CD4-positive, alpha-beta memory T cell (primary cell): ENCODE data around the gene CCDC126. TPM values are rescaled to one million over a fixed set of nuclear protein-coding genes. Genes with fewer than 3 reads are reported as not detected.

Experiments used
- CTCF ChIA-PET: fragments of 350-600 bp; sonication (Branson Sonifier 250); formaldehyde crosslinking; loops from one replicate; lab custom pipeline; 2021; ENCODE audit warnings: inconsistent platforms; ENCODE audit not compliant: partially characterized antibody; lab: Charles Lee
- POLR2A ChIA-PET: fragments of 350-600 bp; sonication (Branson Sonifier 250); formaldehyde crosslinking; loops from one replicate; lab custom pipeline; 2021; ENCODE audit not compliant: partially characterized antibody; lab: Charles Lee
- DNase-seq, 5 donors: peaks; one replicate each; pipeline versions ENCODE4 v3.0.0 to v3.0.0-alpha.2; 2020 to 2022; ENCODE audit warnings: mixed read lengths in 1 of 5
- H3K27ac ChIP-seq: one replicate; pipeline ENCODE4 v1.7.0; 2013; ENCODE audit warnings: low read depth, low read length
- H3K27me3 ChIP-seq: 2 replicates; pipeline ENCODE4 v1.7.0; 2013; ENCODE audit warnings: mild to moderate bottlenecking, low read length, moderate library complexity; ENCODE audit not compliant: insufficient read depth
- H3K36me3 ChIP-seq: 2 replicates; pipeline ENCODE4 v1.7.0; 2013; ENCODE audit warnings: mild to moderate bottlenecking, low read length, moderate library complexity; ENCODE audit not compliant: insufficient read depth
- H3K4me1 ChIP-seq: 2 replicates; pipeline ENCODE4 v1.7.0; 2013; ENCODE audit warnings: mild to moderate bottlenecking, low read length, moderate library complexity; ENCODE audit not compliant: insufficient read depth
- H3K4me3 ChIP-seq, 2 donors: one replicate each; pipeline ENCODE4 v1.7.0; 2013; ENCODE audit warnings: low read length in 2 of 2, mild to moderate bottlenecking in 1 of 2
- H3K9me3 ChIP-seq, 2 donors: one replicate each; pipeline ENCODE4 v1.7.0; 2013; ENCODE audit warnings: low read length in 2 of 2, control low read depth in 1 of 2; ENCODE audit not compliant: control insufficient read depth in 1 of 2
- H3K27ac Mint-ChIP-seq, 7 donors: one replicate each; pipeline ENCODE4 v1.8.0; 2020 to 2021; ENCODE audit warnings: mixed read lengths in 7 of 7, mild to moderate bottlenecking in 6 of 7, inconsistent platforms in 3 of 7, moderate library complexity in 3 of 7
- H3K27me3 Mint-ChIP-seq, 2 donors: one replicate each; pipeline ENCODE4 v1.8.0; 2020 to 2021; ENCODE audit warnings: mixed read lengths in 2 of 2
- H3K36me3 Mint-ChIP-seq, 2 donors: one replicate each; pipeline ENCODE4 v1.8.0; 2020 to 2021; ENCODE audit warnings: mixed read lengths in 2 of 2, inconsistent platforms in 1 of 2, mild to moderate bottlenecking in 1 of 2
- H3K4me1 Mint-ChIP-seq, 4 donors: one replicate each; pipeline ENCODE4 v1.8.0; 2020 to 2021; ENCODE audit warnings: mixed read lengths in 4 of 4, mild to moderate bottlenecking in 1 of 4
- H3K4me3 Mint-ChIP-seq, 8 donors: one replicate each; pipeline ENCODE4 v1.8.0; 2020 to 2021; ENCODE audit warnings: mixed read lengths in 8 of 8, mild to moderate bottlenecking in 7 of 8, moderate library complexity in 6 of 8, inconsistent platforms in 3 of 8
- H3K9me3 Mint-ChIP-seq, 8 donors: one replicate each; pipeline ENCODE4 v1.8.0; 2020 to 2021; ENCODE audit warnings: mixed read lengths in 8 of 8, mild to moderate bottlenecking in 5 of 8, inconsistent platforms in 3 of 8, moderate library complexity in 1 of 8
- intact Hi-C: fragments of 100-400 bp; cut with micrococcal nuclease; formaldehyde crosslinking; loops from one replicate; pipeline ENCODE4 v1.15.1; 2023
- polyA plus RNA-seq, 2 donors: library from polyadenylated mRNA; unstranded; fragments of 300-500 nt; fragmentation: Illumina TruSeq; gene quantifications; one replicate each; pipeline ENCODE4 v1.2.3, GENCODE V29; 2021
- total RNA-seq, 2 experiments: library from RNA; stranded (reverse); gene quantifications; one replicate each; pipeline ENCODE4 v1.2.3, GENCODE V29; 2021

CCDC126 gene
- total and polyA plus RNA-seq, 4 experiments from 2014 or later: 11.9 to 22.0 (median 16.6) TPM

- Histone ChIP-seq H3K4me1 (peaks cover 8% of the 10 kb centered on the region), H3K9me3 (no peaks in the 10 kb centered on the region), H3K36me3 (no peaks in the 10 kb centered on the region), H3K27ac (no peak overlapping the region), H3K4me3 (no peak overlapping the region), H3K27me3 (no peaks in the 10 kb centered on the region)
- POLR2A ChIA-PET: no interaction called here
- Mint-ChIP-seq H3K9me3 (no peaks in the 10 kb centered on the region), H3K4me3 (no peak overlapping the region), H3K4me1 (peaks cover 22 to 35% (median 31%) of the 10 kb centered on the region in 4 donors), H3K27me3 (no peaks in the 10 kb centered on the region), H3K27ac (no peak overlapping the region), H3K36me3 (peaks cover 0 to 22% of the 10 kb centered on the region in 2 donors)
- intact Hi-C loops: no loop called here
- DNase-seq: no peak
- CTCF ChIA-PET: no interaction called here
These were observed 6.6 kb downstream of the CCDC126 start for GRCh38 chr7:23603632-23604295.

GRCh38 chr7:23604296-23604640, 7.1 kb downstream of the CCDC126 start:
- Mint-ChIP-seq H3K27me3 (no peaks in the 10 kb centered on the region), H3K4me1 (peaks cover 18 to 30% (median 26%) of the 10 kb centered on the region in 4 donors), H3K27ac (no peak overlapping the region), H3K36me3 (peaks cover 0 to 22% of the 10 kb centered on the region in 2 donors), H3K9me3 (no peaks in the 10 kb centered on the region), H3K4me3 (no peak overlapping the region)
- Histone ChIP-seq H3K27me3 (no peaks in the 10 kb centered on the region), H3K4me1 (peaks cover 3% of the 10 kb centered on the region), H3K4me3 (no peak overlapping the region), H3K27ac (no peak overlapping the region), H3K9me3 (no peaks in the 10 kb centered on the region), H3K36me3 (no peaks in the 10 kb centered on the region)
- ChIA-PET CTCF (no interaction called here), POLR2A (no interaction called here)
- no peak for DNase-seq
- intact Hi-C loops: no loop called here

GRCh38 chr7:23607130-23607529, 9.9 kb downstream of the CCDC126 start:
- Histone ChIP-seq H3K36me3 (no peaks in the 10 kb centered on the region), H3K9me3 (no peaks in the 10 kb centered on the region), H3K27ac (no peak overlapping the region), H3K27me3 (no peaks in the 10 kb centered on the region), H3K4me3 (no peak overlapping the region), H3K4me1 (no peaks in the 10 kb centered on the region)
- Mint-ChIP-seq H3K4me3 (no peak overlapping the region), H3K4me1 (peaks cover 7 to 13% (median 10%) of the 10 kb centered on the region in 4 donors), H3K9me3 (no peaks in the 10 kb centered on the region), H3K36me3 (peaks cover 8 to 32% of the 10 kb centered on the region in 2 donors), H3K27ac (no peak overlapping the region), H3K27me3 (no peaks in the 10 kb centered on the region)
- DNase-seq: no peak
- CTCF ChIA-PET: no interaction called here
- intact Hi-C loops: no loop called here
- POLR2A ChIA-PET: no interaction called here

GRCh38 chr7:23607866-23608265, 10.7 kb downstream of the CCDC126 start:
- Histone ChIP-seq H3K4me1 (no peaks in the 10 kb centered on the region), H3K4me3 (no peak overlapping the region), H3K27ac (no peak overlapping the region), H3K36me3 (no peaks in the 10 kb centered on the region), H3K27me3 (no peaks in the 10 kb centered on the region), H3K9me3 (no peaks in the 10 kb centered on the region)
- POLR2A ChIA-PET: no interaction called here
- Mint-ChIP-seq H3K9me3 (no peaks in the 10 kb centered on the region), H3K27ac (no peak overlapping the region), H3K36me3 (peaks cover 11 to 36% of the 10 kb centered on the region in 2 donors), H3K4me3 (no peak overlapping the region), H3K27me3 (no peaks in the 10 kb centered on the region), H3K4me1 (peaks cover under 1 to 9% (median 5%) of the 10 kb centered on the region in 4 donors)
- CTCF ChIA-PET: no interaction called here
- intact Hi-C loops: no loop called here
- DNase-seq: no peak

DNA sequence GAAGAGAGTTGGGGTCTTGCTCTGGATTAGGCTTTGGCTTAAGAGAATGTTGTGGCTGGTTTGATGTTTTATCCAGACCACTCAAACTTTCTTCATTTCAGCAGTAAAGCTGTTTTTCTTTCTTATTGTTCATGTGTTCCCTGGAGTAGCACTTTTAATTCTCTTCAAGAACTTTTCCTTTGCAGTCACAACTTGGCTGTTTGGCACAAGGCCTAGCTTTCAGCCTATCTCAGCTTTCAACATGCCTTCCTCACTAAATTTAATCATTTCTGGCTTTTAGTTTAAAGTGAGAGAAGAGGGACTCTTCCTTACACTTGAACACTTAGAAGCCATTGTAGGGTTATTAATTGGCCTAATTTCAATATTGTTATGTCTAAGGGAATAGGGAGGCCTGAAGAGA, 18.1 kb downstream of the CCDC126 start:
- no peaks in the 10 kb centered on the region for H3K36me3 ChIP-seq

DNA sequence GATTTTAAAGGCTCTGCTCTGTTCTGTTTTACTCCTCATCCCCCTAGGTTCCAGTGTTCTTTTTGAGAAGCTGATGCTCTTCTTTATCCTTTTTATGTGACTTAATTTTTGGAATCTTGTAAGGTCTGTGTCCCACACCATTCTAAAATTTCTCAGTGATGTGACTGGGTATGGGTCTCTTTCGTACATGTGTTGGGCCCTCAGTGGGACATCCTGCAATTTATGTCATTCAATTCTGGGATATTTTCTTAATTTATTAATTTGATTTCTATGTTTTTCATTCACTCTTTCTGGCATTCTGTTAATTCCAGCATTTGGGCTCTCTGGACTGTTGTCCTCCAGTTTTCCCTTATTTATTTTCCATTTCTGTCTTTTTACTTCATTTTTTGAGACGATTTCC, 19.4 kb downstream of the CCDC126 start:
- H3K4me1 Mint-ChIP-seq: peaks cover 0 to 4% (median under 1%) of the 10 kb centered on the region in 4 donors
- peaks cover 0 to 4% of the 10 kb centered on the region in 2 donors for H3K9me3 ChIP-seq
- ChIA-PET POLR2A (no interaction called here), CTCF (interaction anchor here (1.3 kb wide), 1 partner anchor 63 kb away, joined by 3 read pairs; no protein-coding TSS in a partner anchor)
- H3K36me3 ChIP-seq: no peaks in the 10 kb centered on the region
- H3K4me1 ChIP-seq: no peaks in the 10 kb centered on the region
- H3K27me3 ChIP-seq: no peaks in the 10 kb centered on the region
- H3K9me3 Mint-ChIP-seq: peaks cover 3 to 36% (median 29%) of the 10 kb centered on the region in 8 donors
- H3K27ac Mint-ChIP-seq: no peak overlapping the region
- H3K27ac ChIP-seq: no peak overlapping the region
- peaks cover 61 to 72% of the 10 kb centered on the region in 2 donors for H3K36me3 Mint-ChIP-seq
- no peak overlapping the region for H3K4me3 ChIP-seq
- H3K4me3 Mint-ChIP-seq: no peak overlapping the region
- intact Hi-C loops: no loop called here
- no peak for DNase-seq
- no peaks in the 10 kb centered on the region for H3K27me3 Mint-ChIP-seq

More for the DNA sequence above, 18.1 kb downstream of the CCDC126 start:
- Mint-ChIP-seq H3K4me3 (no peak overlapping the region), H3K36me3 (peaks cover 63 to 76% of the 10 kb centered on the region in 2 donors), H3K4me1 (peaks cover 0 to 4% (median under 1%) of the 10 kb centered on the region in 4 donors), H3K27ac (no peak overlapping the region), H3K9me3 (peaks cover 3 to 36% (median 29%) of the 10 kb centered on the region in 8 donors), H3K27me3 (no peaks in the 10 kb centered on the region)
- DNase-seq: no peak
- no peaks in the 10 kb centered on the region for H3K27me3 ChIP-seq
- H3K4me3 ChIP-seq: no peak overlapping the region
- ChIA-PET CTCF (no interaction called here), POLR2A (no interaction called here)
- no peak overlapping the region for H3K27ac ChIP-seq
- H3K4me1 ChIP-seq: no peaks in the 10 kb centered on the region
- peaks cover 0 to 4% of the 10 kb centered on the region in 2 donors for H3K9me3 ChIP-seq
- intact Hi-C loops: no loop called here

GRCh38 chr7:23617482-23617881, 20.3 kb downstream of the CCDC126 start:
- Mint-ChIP-seq H3K27ac (no peak overlapping the region), H3K4me3 (no peak overlapping the region), H3K4me1 (peaks cover 0 to 7% (median 4%) of the 10 kb centered on the region in 4 donors), H3K9me3 (peaks cover 3 to 36% (median 29%) of the 10 kb centered on the region in 8 donors), H3K36me3 (peaks cover 65 to 66% of the 10 kb centered on the region in 2 donors), H3K27me3 (no peaks in the 10 kb centered on the region)
- no peak overlapping the region for H3K4me3 ChIP-seq
- H3K4me1 ChIP-seq: no peaks in the 10 kb centered on the region
- ChIA-PET POLR2A (interaction anchor here (0.6 kb wide), 1 partner anchor 35 kb away, joined by 3 read pairs; no protein-coding TSS in a partner anchor), CTCF (interaction anchor here (0.6 kb wide), 1 partner anchor 70 kb away, joined by 3 read pairs; no protein-coding TSS in a partner anchor)
- H3K9me3 ChIP-seq: peaks cover 0 to 4% of the 10 kb centered on the region in 2 donors
- no peaks in the 10 kb centered on the region for H3K27me3 ChIP-seq
- DNase-seq: no peak
- intact Hi-C loops: no loop called here
- H3K36me3 ChIP-seq: no peaks in the 10 kb centered on the region
- H3K27ac ChIP-seq: no peak overlapping the region
